NT2/D1 (cell line): ENCODE data around the gene PEPD.

Experiments used
- SUZ12 ChIP-seq: IDR thresholded peaks from 2 replicates; pipeline ENCODE4 v1.6.1; 2011; ENCODE audit not compliant: insufficient read length, insufficient read depth; ENCODE audit errors: extremely low read depth
- YY1 ChIP-seq: IDR thresholded peaks from 2 replicates; pipeline ENCODE4 v1.6.1; 2011; ENCODE audit not compliant: insufficient read length, insufficient read depth
- ZNF274 ChIP-seq: IDR thresholded peaks from 2 replicates; pipeline ENCODE4 v1.6.1; 2011; ENCODE audit warnings: mild to moderate bottlenecking, low read depth, low read length

DNA sequence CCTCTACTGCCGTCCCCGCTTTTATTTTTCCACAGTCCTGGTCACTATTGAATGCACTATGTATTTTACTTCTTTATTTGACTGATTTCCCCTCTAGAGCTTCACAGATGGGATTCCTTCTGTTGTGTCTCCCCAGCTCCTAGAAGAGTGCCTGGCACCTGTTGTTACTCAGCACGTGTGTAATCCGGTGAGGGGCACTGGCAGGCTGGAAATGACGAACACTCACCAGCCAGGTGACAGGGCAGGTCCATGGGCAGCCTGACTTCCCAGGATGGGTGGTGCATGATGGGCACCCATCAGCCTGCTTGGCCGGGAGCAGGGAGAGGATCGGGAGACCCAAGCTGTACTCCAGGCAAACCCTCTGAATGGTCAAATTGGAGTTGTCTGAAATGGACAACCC, 80.9 kb downstream of the PEPD start:
- TF ChIP-seq ZNF274 (no peak), YY1 (no peak), SUZ12 (no peak)
